Breast epithelium (tissue), 3 donors: ENCODE data around the gene FAM9C.

Experiments used
- POLR2A ChIP-seq: fragments of 450-650 bp; IDR thresholded peaks from one replicate; pipeline ENCODE4 v1.6.1; 2016; ENCODE audit warnings: antibody characterized with exemption, mild to moderate bottlenecking, moderate library complexity
- POLR2AphosphoS5 ChIP-seq, 3 donors: sonication (generic); formaldehyde crosslinking; IDR thresholded peaks; one replicate each; pipeline ENCODE4 v1.6.1; 2017; ENCODE audit warnings: antibody characterized with exemption in 3 of 3
- TF ChIP-seq, protein P1 (sequence below), 3 donors: fragments of 450-650 bp; IDR thresholded peaks; one replicate each; pipeline ENCODE4 v1.5.1; 2016 to 2017; ENCODE audit warnings: antibody characterized with exemption in 3 of 3, mild to moderate bottlenecking in 3 of 3, moderate library complexity in 3 of 3

DNA sequence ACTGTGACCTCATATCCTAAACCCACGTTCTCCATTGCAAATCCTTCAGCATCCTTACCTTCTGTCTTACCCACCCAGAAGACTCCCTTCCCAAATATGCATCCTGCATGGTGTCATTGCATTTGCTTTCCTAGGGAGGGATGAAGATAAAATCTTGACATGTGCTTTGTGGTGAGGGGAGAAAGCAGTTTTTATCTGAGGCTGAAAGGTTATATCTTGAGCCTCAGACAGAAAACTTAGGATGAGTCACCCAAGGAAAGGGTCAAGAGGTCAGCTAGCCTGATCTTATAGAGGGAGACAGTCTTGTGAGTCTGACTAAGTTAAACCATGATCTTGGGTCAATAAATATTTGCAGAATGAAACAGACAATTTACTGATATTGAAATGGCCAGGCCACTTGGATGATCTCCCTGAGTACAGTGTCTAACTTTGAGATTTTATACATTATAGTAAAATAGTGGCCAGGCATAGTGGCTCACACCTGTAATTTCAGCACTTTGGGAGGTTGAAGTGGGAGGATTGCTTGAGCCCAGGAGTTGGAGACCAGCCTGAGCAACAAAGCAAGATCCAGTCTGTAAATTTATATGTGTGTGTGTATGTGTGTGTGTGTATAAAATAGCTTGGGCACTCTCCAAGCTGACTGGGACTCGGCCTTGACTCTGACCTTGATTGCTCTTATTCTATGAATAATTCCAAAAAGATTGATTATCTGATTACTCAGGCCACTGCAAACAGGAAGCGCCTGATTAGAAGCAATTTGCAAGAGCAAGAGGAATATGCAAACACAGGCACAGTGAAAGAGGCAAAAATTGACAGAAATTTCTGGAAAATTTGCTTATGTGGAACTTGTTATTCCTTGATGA lies 15.4 kb upstream of the FAM9C start:
- TF ChIP-seq POLR2A (no peak), POLR2AphosphoS5 (IDR thresholded peaks at IDR 0.05) (no peak)
- TF ChIP-seq, protein P1, sequence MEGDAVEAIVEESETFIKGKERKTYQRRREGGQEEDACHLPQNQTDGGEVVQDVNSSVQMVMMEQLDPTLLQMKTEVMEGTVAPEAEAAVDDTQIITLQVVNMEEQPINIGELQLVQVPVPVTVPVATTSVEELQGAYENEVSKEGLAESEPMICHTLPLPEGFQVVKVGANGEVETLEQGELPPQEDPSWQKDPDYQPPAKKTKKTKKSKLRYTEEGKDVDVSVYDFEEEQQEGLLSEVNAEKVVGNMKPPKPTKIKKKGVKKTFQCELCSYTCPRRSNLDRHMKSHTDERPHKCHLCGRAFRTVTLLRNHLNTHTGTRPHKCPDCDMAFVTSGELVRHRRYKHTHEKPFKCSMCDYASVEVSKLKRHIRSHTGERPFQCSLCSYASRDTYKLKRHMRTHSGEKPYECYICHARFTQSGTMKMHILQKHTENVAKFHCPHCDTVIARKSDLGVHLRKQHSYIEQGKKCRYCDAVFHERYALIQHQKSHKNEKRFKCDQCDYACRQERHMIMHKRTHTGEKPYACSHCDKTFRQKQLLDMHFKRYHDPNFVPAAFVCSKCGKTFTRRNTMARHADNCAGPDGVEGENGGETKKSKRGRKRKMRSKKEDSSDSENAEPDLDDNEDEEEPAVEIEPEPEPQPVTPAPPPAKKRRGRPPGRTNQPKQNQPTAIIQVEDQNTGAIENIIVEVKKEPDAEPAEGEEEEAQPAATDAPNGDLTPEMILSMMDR (IDR thresholded peaks at IDR 0.05), result no peak
